Endometrial microvascular endothelial cells (primary cell): ENCODE measurements around the gene ASCL2. TPM values are rescaled to one million over a fixed set of nuclear protein-coding genes. Genes with fewer than 3 reads are reported as not detected.
"Not testable (repeated sequence)": the region's sequence is repeated elsewhere in the genome, so short reads cannot be mapped to it uniquely, and the experiment has no call there.

Source experiments
- in situ Hi-C: cut with HindIII; loops from 2 replicates; pipeline ENCODE4 v1.10.0; 2017; ENCODE audit warnings: low sequenced_read_pairs, low pct_unique_long_range_greater_than_20kb; ENCODE audit errors: inconsistent ontology term
- total RNA-seq: library from RNA; depleted of rRNA; stranded (reverse); fragments of >200 nt; gene quantifications from one replicate; pipeline ENCODE4 v1.2.3, GENCODE V29; 2015; ENCODE audit errors: inconsistent ontology term

The ASCL2 gene
- total RNA-seq, 1 donor from 2014 or later = not detected

GRCh38 chr11:2250485-2250884, 19.9 kb downstream of the ASCL2 start:
- in situ Hi-C loops = no loop called here

- in situ Hi-C loops = no loop called here
Measured at GRCh38 chr11:2250041-2250440, 20.3 kb downstream of the ASCL2 start.

GRCh38 chr11:2249189-2249916, 21.0 kb downstream of the ASCL2 start:
- in situ Hi-C loops = no loop called here

GRCh38 chr11:2248762-2249161, 21.6 kb downstream of the ASCL2 start:
- in situ Hi-C loops = no loop called here

GRCh38 chr11:2248242-2248641, 22.1 kb downstream of the ASCL2 start:
- in situ Hi-C loops = no loop called here

GRCh38 chr11:2247496-2247895, 22.9 kb downstream of the ASCL2 start:
- in situ Hi-C loops = no loop called here

GRCh38 chr11:2240834-2241233, 29.6 kb downstream of the ASCL2 start:
- in situ Hi-C loops = no loop called here

GRCh38 chr11:2237457-2238238, 32.7 kb downstream of the ASCL2 start:
- in situ Hi-C loops = no loop called here

GRCh38 chr11:2236381-2237134, 33.8 kb downstream of the ASCL2 start:
- in situ Hi-C loops = not testable (repeated sequence)

- in situ Hi-C loops = no loop called here
Measured at GRCh38 chr11:2235588-2236326, 34.6 kb downstream of the ASCL2 start.

- in situ Hi-C loops = no loop called here
Measured at GRCh38 chr11:2234963-2235362, 35.4 kb downstream of the ASCL2 start.

- in situ Hi-C loops = no loop called here
Measured at GRCh38 chr11:2233693-2234455, 36.5 kb downstream of the ASCL2 start.

- in situ Hi-C loops = no loop called here
Measured at GRCh38 chr11:2229713-2230297, 40.6 kb downstream of the ASCL2 start.

GRCh38 chr11:2224254-2224653, 46.1 kb downstream of the ASCL2 start:
- in situ Hi-C loops = no loop called here

GRCh38 chr11:2223153-2223794, 47.1 kb downstream of the ASCL2 start:
- in situ Hi-C loops = no loop called here

GRCh38 chr11:2222451-2222850, 47.9 kb downstream of the ASCL2 start:
- in situ Hi-C loops = no loop called here

GRCh38 chr11:2221591-2221990, 48.8 kb downstream of the ASCL2 start:
- in situ Hi-C loops = no loop called here

GRCh38 chr11:2221024-2221423, 49.4 kb downstream of the ASCL2 start:
- in situ Hi-C loops = no loop called here
